Measurements from ENCODE around the gene ALDH1L1. TPM values are rescaled to one million over a fixed set of nuclear protein-coding genes. Genes with fewer than 3 reads are reported as not detected.

The ALDH1L1 gene
- total and polyA plus RNA-seq, 2 experiments from 2014 or later: 1.0 to 1.3 TPM

- H3K27me3 ChIP-seq (ENCODE audit: insufficient read depth): no peaks in the 10 kb centered on the region
- ATAC-seq (no peak; the same call in 2 of the 3 replicates), DNase-seq (ENCODE audit: low spot score) (peak; percentile 33)
- H3K27ac ChIP-seq (ENCODE audit: low read depth): no peak overlapping the region
- 0 out of 2 replicates have a peak, but pooled peaks cover 5% of the 10 kb centered on the region for H3K4me1 ChIP-seq (ENCODE audit: insufficient read depth)
- Mint-ChIP-seq H3K27ac (no peak overlapping the region), H3K9me3 (peaks cover 22% of the 10 kb centered on the region), H3K36me3 (ENCODE audit: low read depth) (peaks cover 27% of the 10 kb centered on the region), H3K4me3 (no peak overlapping the region), H3K27me3 (ENCODE audit: insufficient read depth, low read depth, poor library complexity) (no peaks in the 10 kb centered on the region), H3K4me1 (peaks cover 5% of the 10 kb centered on the region)
- no peaks in the 10 kb centered on the region for H4K20me1 ChIP-seq (replicated peaks; ENCODE audit: insufficient read depth)
- H3K9me2 ChIP-seq (ENCODE audit: insufficient read depth): no peaks in the 10 kb centered on the region
- no peak overlapping the region for H3K4me3 ChIP-seq
- H2AFZ ChIP-seq: no peak overlapping the region
- H3K4me2 ChIP-seq: no peak overlapping the region
- H3K79me2 ChIP-seq (replicated peaks; ENCODE audit: insufficient read depth): 0 out of 2 replicates have a peak, but pooled peaks cover 3% of the 10 kb centered on the region
- no peaks in the 10 kb centered on the region for H3K36me3 ChIP-seq (ENCODE audit: insufficient read depth)
- no peak for TF ChIP-seq JUNB (IDR thresholded peaks at IDR 0.05; ENCODE audit: unreplicated experiment)
- TF ChIP-seq ZNF114 (CRISPR knock-in tag; IDR thresholded peaks at IDR 0.05): no peak
- no peak for TF ChIP-seq STAT1 (IDR thresholded peaks at IDR 0.05; ENCODE audit: unreplicated experiment)
- TF ChIP-seq, protein P1, sequence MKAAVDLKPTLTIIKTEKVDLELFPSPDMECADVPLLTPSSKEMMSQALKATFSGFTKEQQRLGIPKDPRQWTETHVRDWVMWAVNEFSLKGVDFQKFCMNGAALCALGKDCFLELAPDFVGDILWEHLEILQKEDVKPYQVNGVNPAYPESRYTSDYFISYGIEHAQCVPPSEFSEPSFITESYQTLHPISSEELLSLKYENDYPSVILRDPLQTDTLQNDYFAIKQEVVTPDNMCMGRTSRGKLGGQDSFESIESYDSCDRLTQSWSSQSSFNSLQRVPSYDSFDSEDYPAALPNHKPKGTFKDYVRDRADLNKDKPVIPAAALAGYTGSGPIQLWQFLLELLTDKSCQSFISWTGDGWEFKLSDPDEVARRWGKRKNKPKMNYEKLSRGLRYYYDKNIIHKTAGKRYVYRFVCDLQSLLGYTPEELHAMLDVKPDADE (IDR thresholded peaks at IDR 0.05): no peak
- TF ChIP-seq, protein P2, sequence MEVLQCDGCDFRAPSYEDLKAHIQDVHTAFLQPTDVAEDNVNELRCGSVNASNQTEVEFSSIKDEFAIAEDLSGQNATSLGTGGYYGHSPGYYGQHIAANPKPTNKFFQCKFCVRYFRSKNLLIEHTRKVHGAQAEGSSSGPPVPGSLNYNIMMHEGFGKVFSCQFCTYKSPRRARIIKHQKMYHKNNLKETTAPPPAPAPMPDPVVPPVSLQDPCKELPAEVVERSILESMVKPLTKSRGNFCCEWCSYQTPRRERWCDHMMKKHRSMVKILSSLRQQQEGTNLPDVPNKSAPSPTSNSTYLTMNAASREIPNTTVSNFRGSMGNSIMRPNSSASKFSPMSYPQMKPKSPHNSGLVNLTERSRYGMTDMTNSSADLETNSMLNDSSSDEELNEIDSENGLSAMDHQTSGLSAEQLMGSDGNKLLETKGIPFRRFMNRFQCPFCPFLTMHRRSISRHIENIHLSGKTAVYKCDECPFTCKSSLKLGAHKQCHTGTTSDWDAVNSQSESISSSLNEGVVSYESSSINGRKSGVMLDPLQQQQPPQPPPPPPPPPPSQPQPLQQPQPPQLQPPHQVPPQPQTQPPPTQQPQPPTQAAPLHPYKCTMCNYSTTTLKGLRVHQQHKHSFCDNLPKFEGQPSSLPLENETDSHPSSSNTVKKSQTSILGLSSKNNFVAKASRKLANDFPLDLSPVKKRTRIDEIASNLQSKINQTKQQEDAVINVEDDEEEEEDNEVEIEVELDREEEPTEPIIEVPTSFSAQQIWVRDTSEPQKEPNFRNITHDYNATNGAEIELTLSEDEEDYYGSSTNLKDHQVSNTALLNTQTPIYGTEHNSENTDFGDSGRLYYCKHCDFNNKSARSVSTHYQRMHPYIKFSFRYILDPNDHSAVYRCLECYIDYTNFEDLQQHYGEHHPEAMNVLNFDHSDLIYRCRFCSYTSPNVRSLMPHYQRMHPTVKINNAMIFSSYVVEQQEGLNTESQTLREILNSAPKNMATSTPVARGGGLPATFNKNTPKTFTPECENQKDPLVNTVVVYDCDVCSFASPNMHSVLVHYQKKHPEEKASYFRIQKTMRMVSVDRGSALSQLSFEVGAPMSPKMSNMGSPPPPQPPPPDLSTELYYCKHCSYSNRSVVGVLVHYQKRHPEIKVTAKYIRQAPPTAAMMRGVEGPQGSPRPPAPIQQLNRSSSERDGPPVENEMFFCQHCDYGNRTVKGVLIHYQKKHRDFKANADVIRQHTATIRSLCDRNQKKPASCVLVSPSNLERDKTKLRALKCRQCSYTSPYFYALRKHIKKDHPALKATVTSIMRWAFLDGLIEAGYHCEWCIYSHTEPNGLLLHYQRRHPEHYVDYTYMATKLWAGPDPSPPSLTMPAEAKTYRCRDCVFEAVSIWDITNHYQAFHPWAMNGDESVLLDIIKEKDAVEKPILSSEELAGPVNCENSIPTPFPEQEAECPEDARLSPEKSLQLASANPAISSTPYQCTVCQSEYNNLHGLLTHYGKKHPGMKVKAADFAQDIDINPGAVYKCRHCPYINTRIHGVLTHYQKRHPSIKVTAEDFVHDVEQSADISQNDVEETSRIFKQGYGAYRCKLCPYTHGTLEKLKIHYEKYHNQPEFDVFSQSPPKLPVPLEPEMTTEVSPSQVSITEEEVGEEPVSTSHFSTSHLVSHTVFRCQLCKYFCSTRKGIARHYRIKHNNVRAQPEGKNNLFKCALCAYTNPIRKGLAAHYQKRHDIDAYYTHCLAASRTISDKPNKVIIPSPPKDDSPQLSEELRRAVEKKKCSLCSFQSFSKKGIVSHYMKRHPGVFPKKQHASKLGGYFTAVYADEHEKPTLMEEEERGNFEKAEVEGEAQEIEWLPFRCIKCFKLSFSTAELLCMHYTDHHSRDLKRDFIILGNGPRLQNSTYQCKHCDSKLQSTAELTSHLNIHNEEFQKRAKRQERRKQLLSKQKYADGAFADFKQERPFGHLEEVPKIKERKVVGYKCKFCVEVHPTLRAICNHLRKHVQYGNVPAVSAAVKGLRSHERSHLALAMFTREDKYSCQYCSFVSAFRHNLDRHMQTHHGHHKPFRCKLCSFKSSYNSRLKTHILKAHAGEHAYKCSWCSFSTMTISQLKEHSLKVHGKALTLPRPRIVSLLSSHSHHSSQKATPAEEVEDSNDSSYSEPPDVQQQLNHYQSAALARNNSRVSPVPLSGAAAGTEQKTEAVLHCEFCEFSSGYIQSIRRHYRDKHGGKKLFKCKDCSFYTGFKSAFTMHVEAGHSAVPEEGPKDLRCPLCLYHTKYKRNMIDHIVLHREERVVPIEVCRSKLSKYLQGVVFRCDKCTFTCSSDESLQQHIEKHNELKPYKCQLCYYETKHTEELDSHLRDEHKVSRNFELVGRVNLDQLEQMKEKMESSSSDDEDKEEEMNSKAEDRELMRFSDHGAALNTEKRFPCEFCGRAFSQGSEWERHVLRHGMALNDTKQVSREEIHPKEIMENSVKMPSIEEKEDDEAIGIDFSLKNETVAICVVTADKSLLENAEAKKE (CRISPR knock-in tag; IDR thresholded peaks at IDR 0.05): no peak
- TF ChIP-seq CTCF (conservative IDR thresholded peaks at IDR 0.05; ENCODE audit: low read depth in 2 of 2): peak in 1 of 2 experiments; percentile 41; a peak in 3 of 4 replicates
- TF ChIP-seq EZH2phosphoT487 (IDR thresholded peaks at IDR 0.05; ENCODE audit: unreplicated experiment): no peak
- no peaks in the 10 kb centered on the region for H3F3A ChIP-seq (replicated peaks; ENCODE audit: low read depth)
Observed at GRCh38 chr3:126081618-126082361, 98.6 kb downstream of the ALDH1L1 start.
